HCT116 (cell line): Measurements from ENCODE around the gene CDCP2. TPM values are rescaled to one million over a fixed set of nuclear protein-coding genes. Genes with fewer than 3 reads are reported as not detected.

Experiments
- ATAC-seq: fragments of 200-7000 bp; cut with Tn5 transposase; 2 replicates; pipeline ENCODE4 v1.9.1; 2020; ENCODE audit warnings: mild to moderate bottlenecking, moderate library complexity
- BruUV-seq: library from RNA; stranded (reverse); fragments of 400-500 nt; replicated peaks from 2 replicates; lab custom pipeline; 2021; lab: Mats Ljungman, UMichigan
- CTCF ChIA-PET: fragments of 300-600 bp; sonication (Branson Sonifier 250); formaldehyde crosslinking; loops from one replicate; lab custom pipeline; 2021; ENCODE audit warnings: antibody characterized with exemption; lab: Charles Lee
- POLR2A ChIA-PET: fragments of 300-600, 350-600 bp; sonication (Branson Sonifier 250); formaldehyde crosslinking; loops from one replicate; lab custom pipeline; 2021; ENCODE audit warnings: antibody characterized with exemption; lab: Charles Lee
- RAD21 ChIA-PET, 2 experiments: fragments of 300-600 bp; sonication (Branson Sonifier 250); formaldehyde crosslinking; loops; one replicate each; lab custom pipeline; 2023; ENCODE audit warnings: low total read pairs in 2 of 2; ENCODE audit not compliant: uncharacterized antibody in 2 of 2, unreplicated experiment in 2 of 2, low non-redundant PET in 1 of 2; lab: Charles Lee
- DNase-seq: peaks from one replicate; pipeline ENCODE4 v3.0.0-alpha.2; 2010; ENCODE audit warnings: low read depth, low spot score
- H2AFZ ChIP-seq: fragments of 200-600 bp; shearing (Covaris generic), sonication (generic); 2 replicates; pipeline ENCODE4 v1.6.1; 2017; ENCODE audit warnings: low read depth, mixed run types, mixed read lengths, antibody characterized with exemption, low read length; ENCODE audit not compliant: poor library complexity, severe bottlenecking
- H3K27ac ChIP-seq: 2 replicates; pipeline ENCODE4 v1.5.1; 2012; ENCODE audit warnings: low read depth, low read length
- H3K27me3 ChIP-seq: fragments of 200-600 bp; sonication (generic); 2 replicates; pipeline ENCODE4 v1.6.1; 2016; ENCODE audit warnings: mixed run types, low read length, mixed read lengths; ENCODE audit not compliant: insufficient read depth
- H3K36me3 ChIP-seq, 2 experiments: fragments of 200-500 bp in 1 of 2; fragments of 200-600 bp in 1 of 2; sonication (Bioruptor generic) in 1 of 2; sonication (generic) in 1 of 2; 2 replicates each; pipeline versions ENCODE4 v1.5.1 to v1.6.1; 2014 to 2016; ENCODE audit warnings: low read length in 2 of 2, inconsistent platforms in 1 of 2, mixed read lengths in 1 of 2, mixed run types in 1 of 2; ENCODE audit not compliant: insufficient read depth in 2 of 2, control insufficient read depth in 1 of 2
- H3K4me1 ChIP-seq, 2 experiments: fragments of 200-600 bp in 1 of 2; sonication (generic) in 1 of 2; 2 replicates each; pipeline versions ENCODE4 v1.5.1 to v1.6.1; 2012 to 2017; ENCODE audit warnings: low read length in 2 of 2, inconsistent platforms in 1 of 2, mild to moderate bottlenecking in 1 of 2, mixed read lengths in 1 of 2, mixed run types in 1 of 2, moderate library complexity in 1 of 2; ENCODE audit not compliant: insufficient read depth in 2 of 2, control insufficient read depth in 1 of 2
- H3K4me2 ChIP-seq: fragments of 200-600 bp; sonication (generic); 2 replicates; pipeline ENCODE4 v1.6.1; 2017; ENCODE audit warnings: mixed run types, low read length, mixed read lengths
- H3K4me3 ChIP-seq, 2 experiments: fragments of 200-600 bp in 1 of 2; sonication (generic) in 1 of 2; replicated peaks in 1 of 2; 2 replicates each; pipeline ENCODE4 v1.5.1; 2011 to 2016; ENCODE audit warnings: low read length in 2 of 2, control low read depth in 1 of 2, low read depth in 1 of 2, mild to moderate bottlenecking in 1 of 2, mixed read lengths in 1 of 2, mixed run types in 1 of 2
- H3K79me2 ChIP-seq: fragments of 200-600 bp; sonication (generic); 2 replicates; pipeline ENCODE4 v1.6.1; 2017; ENCODE audit warnings: mild to moderate bottlenecking, mixed run types, low read length, moderate library complexity, mixed read lengths; ENCODE audit not compliant: insufficient read depth
- H3K9ac ChIP-seq: fragments of 200-600 bp; sonication (generic); 2 replicates; pipeline ENCODE4 v1.6.1; 2016; ENCODE audit warnings: low read length, mixed read lengths
- H3K9me2 ChIP-seq: fragments of 200-600 bp; sonication (generic), shearing (Covaris generic); 2 replicates; pipeline ENCODE4 v1.6.1; 2017; ENCODE audit warnings: mixed run types, mild to moderate bottlenecking, moderate library complexity; ENCODE audit not compliant: insufficient read depth
- H3K9me3 ChIP-seq, 2 experiments: fragments of 200-500 bp in 1 of 2; fragments of 200-600 bp in 1 of 2; sonication (Bioruptor generic) in 1 of 2; sonication (generic) in 1 of 2; 2 replicates each; pipeline ENCODE4 v1.6.1; 2014 to 2017; ENCODE audit warnings: low read length in 2 of 2, mixed read lengths in 2 of 2, inconsistent platforms in 1 of 2, low read depth in 1 of 2, mild to moderate bottlenecking in 1 of 2, mixed run types in 1 of 2, moderate library complexity in 1 of 2; ENCODE audit not compliant: control insufficient read depth in 1 of 2, insufficient read depth in 1 of 2
- H4K20me1 ChIP-seq: fragments of 200-600 bp; sonication (generic), shearing (Covaris generic); 2 replicates; pipeline ENCODE4 v1.6.1; 2017; ENCODE audit warnings: mixed run types, mild to moderate bottlenecking, moderate library complexity; ENCODE audit not compliant: insufficient read depth
- CEBPB ChIP-seq: IDR thresholded peaks from 2 replicates; pipeline ENCODE4 v1.6.1; 2012; ENCODE audit warnings: low read depth
- EZH2phosphoT487 ChIP-seq: fragments of 200-600 bp; IDR thresholded peaks from 2 replicates; pipeline ENCODE4 v1.6.1; 2018; ENCODE audit warnings: antibody characterized with exemption, borderline replicate concordance
- POLR2A ChIP-seq: IDR thresholded peaks from 2 replicates; pipeline ENCODE4 v1.7.0; 2011; ENCODE audit warnings: borderline replicate concordance; ENCODE audit not compliant: insufficient read depth, insufficient read length; ENCODE audit errors: extremely low read depth
- POLR2AphosphoS5 ChIP-seq: IDR thresholded peaks from 2 replicates; pipeline ENCODE4 v1.6.1; 2011; ENCODE audit warnings: mild to moderate bottlenecking, low read depth, low read length, moderate library complexity
- SP1 ChIP-seq: IDR thresholded peaks from 2 replicates; pipeline ENCODE4 v1.6.1; 2012; ENCODE audit warnings: low read depth
- SRF ChIP-seq: IDR thresholded peaks from 2 replicates; pipeline ENCODE4 v1.6.1; 2012; ENCODE audit warnings: low read depth
- YY1 ChIP-seq: IDR thresholded peaks from 2 replicates; pipeline ENCODE4 v1.6.1; 2011; ENCODE audit warnings: low read length, low read depth, moderate library complexity, mild to moderate bottlenecking; ENCODE audit not compliant: insufficient replicate concordance; ENCODE audit errors: extremely low read depth
- ZFX ChIP-seq: fragments of 450-650 bp; IDR thresholded peaks from 2 replicates; pipeline ENCODE4 v1.6.1; 2017
- ZNF274 ChIP-seq: fragments of 200-500 bp; sonication (Bioruptor generic); IDR thresholded peaks from 2 replicates; pipeline ENCODE4 v1.6.1; 2014; ENCODE audit warnings: mild to moderate bottlenecking, low read depth, low read length, inconsistent platforms
- intact Hi-C: fragments of 100-400 bp; cut with micrococcal nuclease; formaldehyde crosslinking; loops from 2 replicates; pipeline ENCODE4 v1.10.0; 2022
- total RNA-seq: library from RNA; stranded (reverse); gene quantifications from one replicate; pipeline ENCODE4 v1.2.1, GENCODE V29; 2021; ENCODE audit not compliant: unreplicated experiment
- TF ChIP-seq, protein P1 (sequence below), 3 experiments: fragments of 200-600 bp in 1 of 3; sonication (generic) in 1 of 3; IDR thresholded peaks in 2 of 3; conservative IDR thresholded peaks in 1 of 3; 2 replicates each; pipeline ENCODE4 v1.5.1; 2012 to 2017; ENCODE audit warnings: low read depth in 2 of 3, low read length in 2 of 3, antibody characterized with exemption in 1 of 3, borderline replicate concordance in 1 of 3, control low read depth in 1 of 3, mild to moderate bottlenecking in 1 of 3, mixed read lengths in 1 of 3, mixed run types in 1 of 3, moderate library complexity in 1 of 3; ENCODE audit not compliant: insufficient read depth in 1 of 3
- TF ChIP-seq, protein P2 (sequence below): IDR thresholded peaks from 2 replicates; pipeline ENCODE4 v1.6.1; 2011; ENCODE audit warnings: mild to moderate bottlenecking, low read length, moderate library complexity; ENCODE audit not compliant: insufficient replicate concordance; ENCODE audit errors: extremely low read depth

Gene CDCP2
- total RNA-seq, 1 experiment from 2014 or later: 0.22 TPM

DNA sequence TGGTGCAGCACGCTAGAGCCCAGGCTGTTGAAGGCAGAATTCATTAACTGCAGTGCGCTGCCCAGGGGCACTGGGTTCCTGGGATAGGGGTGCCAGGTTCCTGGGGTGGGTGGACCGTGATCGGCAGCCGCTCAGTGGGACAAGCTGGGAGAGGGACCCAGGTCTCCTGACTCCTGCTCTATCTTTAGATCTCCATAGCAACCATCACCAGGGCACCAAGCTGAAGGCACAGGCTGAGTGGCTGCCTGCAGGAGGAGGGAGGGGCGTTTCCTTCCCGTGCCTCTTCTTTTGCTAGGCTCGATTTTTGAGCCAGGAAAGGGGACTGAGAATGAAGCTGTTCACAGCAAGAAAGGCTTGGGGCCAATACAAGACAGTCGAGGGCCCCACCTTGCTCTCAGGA is 20.9 kb upstream of the CDCP2 start:
- H3K27ac ChIP-seq: no peak overlapping the region
- no peak overlapping the region for H2AFZ ChIP-seq
- no peaks in the 10 kb centered on the region for H3K36me3 ChIP-seq
- H3K4me3 ChIP-seq: no peak overlapping the region
- intact Hi-C loops: no loop called here
- no peaks in the 10 kb centered on the region for H3K79me2 ChIP-seq
- DNase-seq (no peak), ATAC-seq (no peak)
- ChIA-PET RAD21 (no interaction called here), POLR2A (no interaction called here), CTCF (no interaction called here)
- no peaks in the 10 kb centered on the region for H3K9me3 ChIP-seq
- no TSS peak for BruUV-seq
- TF ChIP-seq, protein P1, sequence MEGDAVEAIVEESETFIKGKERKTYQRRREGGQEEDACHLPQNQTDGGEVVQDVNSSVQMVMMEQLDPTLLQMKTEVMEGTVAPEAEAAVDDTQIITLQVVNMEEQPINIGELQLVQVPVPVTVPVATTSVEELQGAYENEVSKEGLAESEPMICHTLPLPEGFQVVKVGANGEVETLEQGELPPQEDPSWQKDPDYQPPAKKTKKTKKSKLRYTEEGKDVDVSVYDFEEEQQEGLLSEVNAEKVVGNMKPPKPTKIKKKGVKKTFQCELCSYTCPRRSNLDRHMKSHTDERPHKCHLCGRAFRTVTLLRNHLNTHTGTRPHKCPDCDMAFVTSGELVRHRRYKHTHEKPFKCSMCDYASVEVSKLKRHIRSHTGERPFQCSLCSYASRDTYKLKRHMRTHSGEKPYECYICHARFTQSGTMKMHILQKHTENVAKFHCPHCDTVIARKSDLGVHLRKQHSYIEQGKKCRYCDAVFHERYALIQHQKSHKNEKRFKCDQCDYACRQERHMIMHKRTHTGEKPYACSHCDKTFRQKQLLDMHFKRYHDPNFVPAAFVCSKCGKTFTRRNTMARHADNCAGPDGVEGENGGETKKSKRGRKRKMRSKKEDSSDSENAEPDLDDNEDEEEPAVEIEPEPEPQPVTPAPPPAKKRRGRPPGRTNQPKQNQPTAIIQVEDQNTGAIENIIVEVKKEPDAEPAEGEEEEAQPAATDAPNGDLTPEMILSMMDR (IDR thresholded peaks at IDR 0.05 in 2 of 3, conservative IDR thresholded peaks at IDR 0.05 in 1 of 3; ENCODE audit: borderline replicate concordance in 1 of 3, insufficient read depth in 1 of 3, low read depth in 2 of 3, low read length in 2 of 3): no peak
- no peak for TF ChIP-seq CEBPB
- TF ChIP-seq SP1: no peak
- no peak for TF ChIP-seq EZH2phosphoT487
- TF ChIP-seq, protein P2, sequence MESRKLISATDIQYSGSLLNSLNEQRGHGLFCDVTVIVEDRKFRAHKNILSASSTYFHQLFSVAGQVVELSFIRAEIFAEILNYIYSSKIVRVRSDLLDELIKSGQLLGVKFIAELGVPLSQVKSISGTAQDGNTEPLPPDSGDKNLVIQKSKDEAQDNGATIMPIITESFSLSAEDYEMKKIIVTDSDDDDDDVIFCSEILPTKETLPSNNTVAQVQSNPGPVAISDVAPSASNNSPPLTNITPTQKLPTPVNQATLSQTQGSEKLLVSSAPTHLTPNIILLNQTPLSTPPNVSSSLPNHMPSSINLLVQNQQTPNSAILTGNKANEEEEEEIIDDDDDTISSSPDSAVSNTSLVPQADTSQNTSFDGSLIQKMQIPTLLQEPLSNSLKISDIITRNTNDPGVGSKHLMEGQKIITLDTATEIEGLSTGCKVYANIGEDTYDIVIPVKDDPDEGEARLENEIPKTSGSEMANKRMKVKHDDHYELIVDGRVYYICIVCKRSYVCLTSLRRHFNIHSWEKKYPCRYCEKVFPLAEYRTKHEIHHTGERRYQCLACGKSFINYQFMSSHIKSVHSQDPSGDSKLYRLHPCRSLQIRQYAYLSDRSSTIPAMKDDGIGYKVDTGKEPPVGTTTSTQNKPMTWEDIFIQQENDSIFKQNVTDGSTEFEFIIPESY: no peak
- no peak for TF ChIP-seq ZFX
- TF ChIP-seq ZNF274: no peak
- TF ChIP-seq SRF: no peak
- TF ChIP-seq POLR2AphosphoS5: no peak
- no peak for TF ChIP-seq YY1
- TF ChIP-seq POLR2A: no peak
- H3K27me3 ChIP-seq: no peaks in the 10 kb centered on the region
- no peak overlapping the region for H3K4me2 ChIP-seq
- no peak overlapping the region for H3K9ac ChIP-seq
- H4K20me1 ChIP-seq: no peaks in the 10 kb centered on the region
- no peaks in the 10 kb centered on the region for H3K9me2 ChIP-seq
- no peaks in the 10 kb centered on the region for H3K4me1 ChIP-seq
